HG03039 (cell line): Measurements from ENCODE around the gene MEGF6.

Experiments
- ATAC-seq: cut with Tn5 transposase; IDR thresholded peaks from one replicate; pipeline ENCODE4 v1.9.1; 2021; ENCODE audit warnings: mild to moderate bottlenecking, moderate library complexity; ENCODE audit not compliant: unreplicated experiment

Gene MEGF6

GRCh38 chr1:3463891-3464648 lies 147.2 kb downstream of the MEGF6 start:
- ATAC-seq = no peak

DNA sequence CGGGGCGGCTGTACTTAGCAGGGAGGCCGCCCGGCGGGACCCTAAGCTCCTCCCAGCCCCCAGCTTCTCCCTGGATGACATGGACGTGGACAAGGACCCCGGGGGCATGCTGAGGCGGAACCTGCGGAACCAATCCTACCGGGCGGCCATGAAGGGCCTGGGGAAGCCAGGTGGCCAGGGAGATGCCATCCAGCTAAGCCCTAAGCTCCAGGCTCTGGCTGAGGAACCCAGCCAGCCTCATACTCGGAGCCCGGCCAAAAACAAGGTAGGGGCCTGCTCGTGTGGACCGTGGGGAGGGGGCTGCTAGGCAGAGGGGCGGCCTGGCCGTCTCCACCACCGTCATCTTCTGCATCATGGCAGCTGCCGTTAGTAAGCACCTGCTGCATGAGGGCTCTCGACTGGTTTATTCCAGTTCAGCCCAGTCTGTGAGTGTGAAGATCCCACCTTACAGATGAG lies 147.9 kb downstream of the MEGF6 start:
- no peak for ATAC-seq

DNA sequence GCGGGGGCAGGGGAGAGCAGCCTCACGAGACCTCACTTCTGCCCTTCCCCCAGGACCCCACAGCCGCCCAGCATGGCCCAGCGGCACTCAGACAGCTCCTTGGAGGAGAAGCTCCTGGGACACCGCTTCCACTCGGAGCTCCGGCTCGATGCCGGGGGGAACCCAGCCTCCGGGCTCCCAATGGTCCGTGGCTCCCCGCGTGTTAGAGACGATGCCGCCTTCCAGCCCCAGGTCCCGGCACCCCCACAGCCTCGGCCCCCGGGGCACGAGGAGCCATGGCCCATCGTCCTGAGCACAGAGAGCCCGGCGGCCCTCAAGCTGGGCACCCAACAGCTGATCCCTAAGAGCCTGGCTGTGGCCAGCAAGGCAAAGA lies 148.3 kb downstream of the MEGF6 start:
- ATAC-seq = no peak

- ATAC-seq = no peak
Observed at GRCh38 chr1:3462356-3463012, 148.8 kb downstream of the MEGF6 start.

GRCh38 chr1:3461934-3462275 lies 149.4 kb downstream of the MEGF6 start:
- no peak for ATAC-seq

DNA sequence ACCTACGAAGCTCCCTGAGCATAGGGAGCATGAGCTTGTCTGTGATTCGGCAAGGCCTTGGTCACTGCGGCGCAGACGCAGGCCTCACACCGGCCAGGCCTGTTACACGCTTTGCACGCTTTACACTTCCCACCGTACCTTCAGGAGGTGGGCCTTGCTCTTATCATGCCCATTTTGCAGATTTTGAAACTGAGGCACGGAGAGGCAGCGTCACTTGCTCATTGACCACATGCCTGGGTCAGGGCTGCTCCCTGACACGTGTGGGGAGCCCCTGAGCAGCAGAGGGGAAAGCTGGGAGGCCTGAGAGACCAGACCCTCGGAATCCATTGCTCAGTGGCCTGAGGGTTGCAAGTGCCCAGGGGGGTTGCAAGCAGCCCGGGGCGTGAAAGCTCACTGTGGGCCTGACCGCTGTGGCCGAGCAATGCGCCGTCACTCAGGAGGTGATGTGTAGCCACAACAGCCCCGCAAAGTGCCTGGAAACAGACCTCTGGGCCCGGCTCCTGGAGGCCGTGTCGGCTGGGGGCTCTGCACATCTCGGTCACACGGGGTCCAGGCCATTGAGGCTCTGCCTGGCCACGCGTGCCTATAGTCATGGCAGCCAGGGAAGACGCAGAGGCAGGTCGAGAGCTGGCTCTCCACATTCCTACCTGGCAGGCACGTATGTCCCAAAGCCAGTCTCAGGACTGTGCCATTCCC lies 149.9 kb downstream of the MEGF6 start:
- ATAC-seq = no peak

GRCh38 chr1:3460672-3461131 lies 150.6 kb downstream of the MEGF6 start:
- no peak for ATAC-seq

DNA sequence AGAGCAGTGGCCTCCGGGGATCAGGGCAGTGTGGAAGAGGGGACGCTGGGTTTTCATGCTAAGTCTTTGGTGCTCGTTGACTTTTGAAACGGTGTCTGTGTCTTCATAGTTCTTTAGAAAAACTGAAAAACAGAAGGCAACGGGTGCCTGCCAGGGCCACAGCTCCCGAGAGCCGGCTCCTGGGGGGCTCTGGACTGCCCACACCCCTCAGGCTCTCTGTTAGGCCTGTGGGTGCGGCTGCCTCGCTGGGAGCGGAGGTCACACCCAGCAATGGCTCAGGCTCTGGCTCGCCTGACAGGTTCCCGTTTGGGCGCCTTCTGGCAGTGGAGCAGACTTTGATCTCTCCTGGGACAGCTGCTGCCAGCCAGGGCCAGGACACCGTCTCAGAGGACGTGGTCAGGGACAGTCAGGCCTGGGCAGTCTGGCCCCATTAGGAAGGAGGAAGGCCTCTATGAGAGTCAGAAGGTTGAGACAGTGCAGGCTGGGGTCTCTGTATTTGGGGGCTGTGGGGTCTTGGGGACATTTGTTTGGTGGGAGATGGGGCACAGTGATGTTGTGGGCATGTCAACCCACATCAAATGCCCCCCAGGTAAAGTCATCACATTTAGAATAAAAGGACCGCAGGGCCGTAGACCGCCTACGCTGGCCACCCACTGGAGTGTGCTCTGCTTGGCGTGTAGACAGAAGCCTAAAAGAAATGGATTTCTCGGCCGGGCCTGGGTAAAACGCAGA lies 151.2 kb downstream of the MEGF6 start:
- no peak for ATAC-seq

DNA sequence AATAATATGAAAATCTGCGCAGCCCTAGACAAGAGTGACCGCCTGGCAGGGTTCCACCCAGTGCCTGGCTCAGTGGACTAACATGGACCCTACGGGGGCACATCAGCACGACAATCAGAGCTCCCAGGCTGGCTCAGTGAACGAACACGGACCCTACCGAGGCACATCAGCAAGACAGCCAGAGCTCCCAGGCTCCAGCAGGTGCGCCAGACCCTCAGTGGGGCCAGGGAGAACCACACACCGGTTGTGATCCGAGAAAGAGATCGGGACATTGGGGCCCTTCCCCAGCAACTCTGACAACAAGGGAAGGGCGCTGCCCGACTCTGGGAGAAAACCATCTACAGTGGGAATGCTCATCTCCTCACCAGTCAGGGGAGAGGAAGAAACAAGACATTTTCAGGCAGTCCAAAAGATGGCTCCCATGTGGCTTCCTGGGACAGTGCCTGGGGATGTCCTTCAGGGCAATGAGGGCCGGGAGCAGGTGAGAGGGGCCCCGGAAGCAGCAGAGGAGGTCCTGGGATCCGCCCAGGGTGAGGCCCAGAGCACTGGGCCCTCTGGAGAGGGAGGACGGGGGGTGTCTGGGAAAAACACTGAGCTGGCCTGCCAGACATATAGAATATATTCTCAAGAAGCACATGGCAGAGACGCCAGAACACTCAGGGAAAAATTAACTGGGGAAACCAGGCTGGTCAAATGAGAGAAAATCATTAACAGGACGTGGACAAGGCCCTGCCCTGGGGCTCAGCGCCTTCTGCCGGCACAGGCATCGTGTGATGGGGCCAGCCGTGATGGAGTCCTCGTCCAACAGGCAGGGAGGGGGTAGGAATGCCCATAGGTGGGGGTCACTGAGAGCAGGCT lies 152.0 kb downstream of the MEGF6 start:
- no peak for ATAC-seq

DNA sequence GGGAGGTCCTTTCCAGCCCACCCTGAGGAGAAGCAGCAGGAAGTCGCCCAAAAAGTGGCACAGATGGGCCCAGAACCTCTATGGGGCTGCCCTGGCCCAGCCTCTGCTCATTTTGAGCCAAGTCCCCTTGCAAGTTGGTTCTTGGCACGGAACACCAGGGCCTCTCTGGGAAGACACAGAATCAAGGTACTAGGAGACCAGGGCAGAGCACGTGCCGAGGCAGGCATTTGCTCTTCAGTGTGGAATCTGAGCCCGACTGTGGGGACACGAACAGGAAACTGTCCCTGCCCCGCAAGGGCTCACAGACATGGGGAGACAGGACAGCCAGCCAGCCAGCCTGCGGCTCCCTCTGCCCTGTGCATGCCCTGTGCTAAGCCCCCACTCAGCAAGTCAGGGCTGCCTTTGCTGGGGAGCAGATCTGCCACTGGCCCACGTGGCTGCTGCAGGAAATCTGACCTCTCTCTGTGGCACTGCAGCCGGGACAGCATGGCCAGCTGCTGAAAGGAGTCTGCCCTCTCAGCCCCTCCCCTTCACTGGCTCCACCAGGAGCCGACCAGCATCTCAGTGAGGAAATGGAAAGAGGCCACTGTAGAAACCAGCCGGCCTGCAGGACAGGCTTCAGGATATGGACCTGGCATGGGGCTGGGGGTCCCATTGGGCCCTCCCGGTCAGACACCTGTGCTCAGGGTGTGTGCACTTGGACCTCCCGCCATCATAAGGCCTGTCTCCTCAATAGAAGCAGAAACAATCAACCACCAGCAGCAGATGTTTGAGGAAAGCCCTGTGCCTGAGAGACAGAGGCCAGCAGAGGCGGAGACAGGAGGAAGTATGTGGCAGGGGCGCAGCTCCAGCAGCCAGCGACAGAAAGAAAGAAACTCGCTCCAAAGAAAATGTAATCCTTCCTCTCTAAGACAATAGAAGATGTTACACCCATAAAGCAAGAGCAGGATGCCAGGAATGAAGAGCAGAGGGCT lies 153.1 kb downstream of the MEGF6 start:
- ATAC-seq = no peak

DNA sequence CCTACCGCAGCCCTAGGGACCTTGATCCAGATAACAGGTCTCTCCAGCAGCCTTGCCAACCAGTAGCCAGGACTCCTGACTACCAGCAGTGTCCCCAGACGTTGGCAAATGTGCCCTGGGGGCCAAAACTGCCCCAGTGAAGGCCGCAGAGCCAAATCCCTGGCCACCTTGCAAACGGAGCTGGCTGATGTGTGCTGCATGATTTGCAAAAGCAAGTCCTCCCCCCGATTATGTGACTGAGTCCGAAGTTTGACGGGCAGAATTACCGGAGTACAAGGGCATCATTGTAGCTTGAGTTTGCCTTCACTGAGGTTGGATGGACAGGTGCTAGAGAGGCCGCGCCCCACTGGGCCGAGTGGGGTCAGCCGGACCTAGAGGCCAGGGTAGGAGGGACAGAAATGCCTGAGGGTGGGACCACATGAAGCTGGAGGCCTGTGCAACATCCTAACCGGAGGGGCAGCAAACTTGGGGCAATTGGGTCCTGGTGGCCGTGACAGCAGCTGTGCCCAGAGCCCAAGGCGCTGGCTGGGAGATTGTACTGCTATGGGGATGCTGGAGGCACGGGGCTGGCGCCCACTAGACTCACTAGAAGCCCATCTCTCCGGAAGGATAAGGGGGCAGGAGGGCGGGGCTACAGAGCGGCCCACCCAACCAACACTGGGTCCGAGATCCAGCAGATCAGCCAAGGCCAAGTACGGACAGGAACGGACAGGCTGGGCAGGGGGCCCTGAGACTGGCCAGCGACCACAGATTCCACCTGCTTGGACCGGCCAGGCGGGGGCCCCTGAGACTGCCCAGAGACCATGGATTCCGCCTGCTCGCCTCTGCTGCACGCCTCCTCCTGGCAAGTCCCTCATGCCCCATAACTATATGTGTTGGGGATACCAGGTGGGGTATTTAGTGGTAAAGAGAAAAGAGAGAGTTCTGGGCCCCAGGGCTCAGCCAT lies 154.1 kb downstream of the MEGF6 start:
- no peak for ATAC-seq

DNA sequence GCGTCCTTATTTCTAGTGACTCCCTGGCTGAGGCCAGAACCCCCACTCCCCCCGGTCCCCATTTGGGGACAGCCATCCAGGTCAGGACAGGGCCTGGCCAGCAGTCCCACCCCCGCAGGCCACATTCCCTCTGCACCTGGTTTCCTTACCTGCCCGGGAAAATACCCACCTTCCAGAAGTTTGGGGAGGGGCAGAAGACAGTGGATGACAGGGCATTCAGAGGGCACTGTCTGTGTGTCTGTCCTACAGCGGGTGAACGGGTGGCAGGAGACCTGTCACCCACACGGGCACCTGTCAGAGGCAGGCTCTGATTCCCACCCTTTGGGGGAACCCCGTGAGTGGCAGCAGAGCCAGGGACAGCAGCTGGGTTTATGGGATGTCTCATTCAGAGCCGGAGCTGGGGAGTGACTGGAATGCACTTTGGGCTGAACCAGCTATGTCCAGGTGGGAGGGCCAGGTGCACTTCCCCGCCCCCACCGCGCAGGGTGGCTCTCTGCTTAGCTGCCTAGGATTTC lies 154.8 kb downstream of the MEGF6 start:
- no peak for ATAC-seq

- no peak for ATAC-seq
Observed at GRCh38 chr1:3455670-3456448, 155.4 kb downstream of the MEGF6 start.

GRCh38 chr1:3454811-3455618 lies 156.3 kb downstream of the MEGF6 start:
- ATAC-seq = no peak

- no peak for ATAC-seq
Observed at GRCh38 chr1:3453891-3454810, 157.2 kb downstream of the MEGF6 start, which contains the start of gene ARHGEF16. ARHGEF16 (plus strand) TSS chr1:3454665; CDS start chr1:3463085, 8,420 bp downstream.
